Smooth muscle cell of the brain vasculature (primary cell): ENCODE results near the gene SLC38A4.

Source experiments
- DNase-seq: peaks from one replicate; pipeline ENCODE4 v3.0.0-alpha.2; 2012; ENCODE audit warnings: low read depth, low spot score

The SLC38A4 gene

GRCh38 chr12:46814143-46814542 lies 11.7 kb downstream of the SLC38A4 start:
- no peak for DNase-seq

GRCh38 chr12:46811185-46811584 lies 14.6 kb downstream of the SLC38A4 start:
- no peak for DNase-seq

- no peak for DNase-seq
These were observed 16.7 kb downstream of the SLC38A4 start for GRCh38 chr12:46808955-46809697.

GRCh38 chr12:46808317-46808716 lies 17.5 kb downstream of the SLC38A4 start:
- no peak for DNase-seq

- no peak for DNase-seq
These were observed 21.7 kb downstream of the SLC38A4 start for GRCh38 chr12:46804054-46804453.

GRCh38 chr12:46803517-46803916 lies 22.3 kb downstream of the SLC38A4 start:
- no peak for DNase-seq

- no peak for DNase-seq
These were observed 24.5 kb downstream of the SLC38A4 start for GRCh38 chr12:46801293-46801692.

- DNase-seq = no peak
These were observed 25.6 kb downstream of the SLC38A4 start for GRCh38 chr12:46800160-46800559.

GRCh38 chr12:46798648-46799047 lies 27.1 kb downstream of the SLC38A4 start:
- DNase-seq = no peak

- no peak for DNase-seq
These were observed 27.7 kb downstream of the SLC38A4 start for GRCh38 chr12:46798056-46798455.

- no peak for DNase-seq
These were observed 29.8 kb downstream of the SLC38A4 start for GRCh38 chr12:46795988-46796387.

GRCh38 chr12:46794593-46795190 lies 31.1 kb downstream of the SLC38A4 start:
- no peak for DNase-seq

- DNase-seq = no peak
These were observed 32.9 kb downstream of the SLC38A4 start for GRCh38 chr12:46792925-46793324.

- no peak for DNase-seq
These were observed 35.7 kb downstream of the SLC38A4 start for GRCh38 chr12:46790066-46790465.

- no peak for DNase-seq
These were observed 37.5 kb downstream of the SLC38A4 start for GRCh38 chr12:46788072-46788887.

- DNase-seq = no peak
These were observed 38.2 kb downstream of the SLC38A4 start for GRCh38 chr12:46787496-46788055.

GRCh38 chr12:46786774-46787173 lies 39.0 kb downstream of the SLC38A4 start:
- no peak for DNase-seq

- no peak for DNase-seq
These were observed 40.4 kb downstream of the SLC38A4 start for GRCh38 chr12:46785382-46785781.

- DNase-seq = no peak
These were observed 41.9 kb downstream of the SLC38A4 start for GRCh38 chr12:46783871-46784270.

- DNase-seq = no peak
These were observed 45.9 kb downstream of the SLC38A4 start for GRCh38 chr12:46779879-46780278.

- no peak for DNase-seq
These were observed 46.7 kb downstream of the SLC38A4 start for GRCh38 chr12:46779063-46779462.

GRCh38 chr12:46778415-46778814 lies 47.4 kb downstream of the SLC38A4 start:
- DNase-seq = no peak
